SK-N-SH (cell line): ENCODE measurements around the gene CHFR.

Experiments
- EP300 ChIP-seq, 2 experiments: IDR thresholded peaks; 2 replicates each; pipeline versions ENCODE4 v1.4.0 to v1.6.1; 2012; ENCODE audit warnings: borderline replicate concordance in 1 of 2, low read depth in 1 of 2, low read length in 1 of 2
- EZH2phosphoT487 ChIP-seq: fragments of 200-600 bp; sonication (generic); IDR thresholded peaks from 2 replicates; pipeline ENCODE4 v1.6.1; 2017; ENCODE audit warnings: low read depth, mixed run types, mild to moderate bottlenecking, antibody characterized with exemption, moderate library complexity, borderline replicate concordance
- GATA2 ChIP-seq: sonication (generic); formaldehyde crosslinking; IDR thresholded peaks from 2 replicates; pipeline ENCODE4 v1.5.0; 2020; ENCODE audit warnings: mild to moderate bottlenecking, missing genetic modification reagents
- JUND ChIP-seq: IDR thresholded peaks from 2 replicates; pipeline ENCODE4 v1.4.0; 2012
- NFIC ChIP-seq: IDR thresholded peaks from 2 replicates; pipeline ENCODE4 v1.4.0; 2012; ENCODE audit warnings: borderline replicate concordance
- RCOR1 ChIP-seq: fragments of 150-350 bp; IDR thresholded peaks from 2 replicates; pipeline ENCODE4 v1.6.1; 2017; ENCODE audit warnings: antibody characterized with exemption, low read length
- TAF1 ChIP-seq: IDR thresholded peaks from 2 replicates; pipeline ENCODE4 v1.6.1; 2012; ENCODE audit warnings: low read depth, mild to moderate bottlenecking, low read length, moderate library complexity, borderline replicate concordance
- TCF12 ChIP-seq: IDR thresholded peaks from 2 replicates; pipeline ENCODE4 v1.4.0; 2012
- YY1 ChIP-seq: IDR thresholded peaks from 2 replicates; pipeline ENCODE4 v1.4.0; 2012; ENCODE audit warnings: low read depth, mild to moderate bottlenecking
- TF ChIP-seq, protein P1 (sequence below): fragments of 200-600 bp; sonication (generic); IDR thresholded peaks from 2 replicates; pipeline ENCODE4 v1.6.1; 2017; ENCODE audit warnings: antibody characterized with exemption, mild to moderate bottlenecking, moderate library complexity
- TF ChIP-seq, protein P2 (sequence below): fragments of 150-350 bp; IDR thresholded peaks from 2 replicates; pipeline ENCODE4 v1.6.1; 2017; ENCODE audit warnings: antibody characterized with exemption, low read length, low read depth, borderline replicate concordance
- TF ChIP-seq, protein P3 (sequence below): IDR thresholded peaks from 2 replicates; pipeline ENCODE4 v1.6.1; 2012; ENCODE audit warnings: mild to moderate bottlenecking, low read depth, low read length, moderate library complexity
- TF ChIP-seq, protein P4 (sequence below): IDR thresholded peaks from 2 replicates; pipeline ENCODE4 v1.4.0; 2012; ENCODE audit warnings: low read depth, borderline replicate concordance
- TF ChIP-seq, protein P5 (sequence below): IDR thresholded peaks from 2 replicates; pipeline ENCODE4; 2012

DNA sequence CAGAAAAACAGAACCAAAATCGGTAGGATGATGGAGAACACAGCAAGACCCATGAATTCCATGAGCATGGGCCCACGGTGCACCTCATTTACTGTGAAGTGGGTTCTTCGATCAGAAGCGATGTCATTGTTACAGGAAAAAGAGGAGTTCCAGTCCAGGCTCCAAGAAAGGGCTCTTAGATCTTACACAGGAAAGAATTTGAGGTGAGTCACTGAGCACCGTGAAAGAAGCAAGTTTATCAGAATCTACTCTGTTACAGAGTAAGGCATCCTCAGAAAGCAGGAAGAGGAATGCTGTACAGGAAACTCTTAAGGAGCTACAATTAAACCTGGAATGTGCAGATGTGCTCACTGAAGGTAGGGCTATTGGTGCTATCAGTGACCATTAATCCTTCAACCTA is 11.6 kb upstream of the CHFR start:
- TF ChIP-seq RCOR1, result no peak
- TF ChIP-seq, protein P1, sequence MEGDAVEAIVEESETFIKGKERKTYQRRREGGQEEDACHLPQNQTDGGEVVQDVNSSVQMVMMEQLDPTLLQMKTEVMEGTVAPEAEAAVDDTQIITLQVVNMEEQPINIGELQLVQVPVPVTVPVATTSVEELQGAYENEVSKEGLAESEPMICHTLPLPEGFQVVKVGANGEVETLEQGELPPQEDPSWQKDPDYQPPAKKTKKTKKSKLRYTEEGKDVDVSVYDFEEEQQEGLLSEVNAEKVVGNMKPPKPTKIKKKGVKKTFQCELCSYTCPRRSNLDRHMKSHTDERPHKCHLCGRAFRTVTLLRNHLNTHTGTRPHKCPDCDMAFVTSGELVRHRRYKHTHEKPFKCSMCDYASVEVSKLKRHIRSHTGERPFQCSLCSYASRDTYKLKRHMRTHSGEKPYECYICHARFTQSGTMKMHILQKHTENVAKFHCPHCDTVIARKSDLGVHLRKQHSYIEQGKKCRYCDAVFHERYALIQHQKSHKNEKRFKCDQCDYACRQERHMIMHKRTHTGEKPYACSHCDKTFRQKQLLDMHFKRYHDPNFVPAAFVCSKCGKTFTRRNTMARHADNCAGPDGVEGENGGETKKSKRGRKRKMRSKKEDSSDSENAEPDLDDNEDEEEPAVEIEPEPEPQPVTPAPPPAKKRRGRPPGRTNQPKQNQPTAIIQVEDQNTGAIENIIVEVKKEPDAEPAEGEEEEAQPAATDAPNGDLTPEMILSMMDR, result no peak
- TF ChIP-seq, protein P2, sequence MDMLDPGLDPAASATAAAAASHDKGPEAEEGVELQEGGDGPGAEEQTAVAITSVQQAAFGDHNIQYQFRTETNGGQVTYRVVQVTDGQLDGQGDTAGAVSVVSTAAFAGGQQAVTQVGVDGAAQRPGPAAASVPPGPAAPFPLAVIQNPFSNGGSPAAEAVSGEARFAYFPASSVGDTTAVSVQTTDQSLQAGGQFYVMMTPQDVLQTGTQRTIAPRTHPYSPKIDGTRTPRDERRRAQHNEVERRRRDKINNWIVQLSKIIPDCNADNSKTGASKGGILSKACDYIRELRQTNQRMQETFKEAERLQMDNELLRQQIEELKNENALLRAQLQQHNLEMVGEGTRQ, result no peak
- TF ChIP-seq, protein P3, sequence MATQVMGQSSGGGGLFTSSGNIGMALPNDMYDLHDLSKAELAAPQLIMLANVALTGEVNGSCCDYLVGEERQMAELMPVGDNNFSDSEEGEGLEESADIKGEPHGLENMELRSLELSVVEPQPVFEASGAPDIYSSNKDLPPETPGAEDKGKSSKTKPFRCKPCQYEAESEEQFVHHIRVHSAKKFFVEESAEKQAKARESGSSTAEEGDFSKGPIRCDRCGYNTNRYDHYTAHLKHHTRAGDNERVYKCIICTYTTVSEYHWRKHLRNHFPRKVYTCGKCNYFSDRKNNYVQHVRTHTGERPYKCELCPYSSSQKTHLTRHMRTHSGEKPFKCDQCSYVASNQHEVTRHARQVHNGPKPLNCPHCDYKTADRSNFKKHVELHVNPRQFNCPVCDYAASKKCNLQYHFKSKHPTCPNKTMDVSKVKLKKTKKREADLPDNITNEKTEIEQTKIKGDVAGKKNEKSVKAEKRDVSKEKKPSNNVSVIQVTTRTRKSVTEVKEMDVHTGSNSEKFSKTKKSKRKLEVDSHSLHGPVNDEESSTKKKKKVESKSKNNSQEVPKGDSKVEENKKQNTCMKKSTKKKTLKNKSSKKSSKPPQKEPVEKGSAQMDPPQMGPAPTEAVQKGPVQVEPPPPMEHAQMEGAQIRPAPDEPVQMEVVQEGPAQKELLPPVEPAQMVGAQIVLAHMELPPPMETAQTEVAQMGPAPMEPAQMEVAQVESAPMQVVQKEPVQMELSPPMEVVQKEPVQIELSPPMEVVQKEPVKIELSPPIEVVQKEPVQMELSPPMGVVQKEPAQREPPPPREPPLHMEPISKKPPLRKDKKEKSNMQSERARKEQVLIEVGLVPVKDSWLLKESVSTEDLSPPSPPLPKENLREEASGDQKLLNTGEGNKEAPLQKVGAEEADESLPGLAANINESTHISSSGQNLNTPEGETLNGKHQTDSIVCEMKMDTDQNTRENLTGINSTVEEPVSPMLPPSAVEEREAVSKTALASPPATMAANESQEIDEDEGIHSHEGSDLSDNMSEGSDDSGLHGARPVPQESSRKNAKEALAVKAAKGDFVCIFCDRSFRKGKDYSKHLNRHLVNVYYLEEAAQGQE, result no peak
- TF ChIP-seq, protein P4, sequence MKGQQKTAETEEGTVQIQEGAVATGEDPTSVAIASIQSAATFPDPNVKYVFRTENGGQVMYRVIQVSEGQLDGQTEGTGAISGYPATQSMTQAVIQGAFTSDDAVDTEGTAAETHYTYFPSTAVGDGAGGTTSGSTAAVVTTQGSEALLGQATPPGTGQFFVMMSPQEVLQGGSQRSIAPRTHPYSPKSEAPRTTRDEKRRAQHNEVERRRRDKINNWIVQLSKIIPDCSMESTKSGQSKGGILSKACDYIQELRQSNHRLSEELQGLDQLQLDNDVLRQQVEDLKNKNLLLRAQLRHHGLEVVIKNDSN, result no peak
- TF ChIP-seq GATA2 (CRISPR knock-in tag), result no peak
- no peak for TF ChIP-seq EZH2phosphoT487
- no peak for TF ChIP-seq JUND
- no peak for TF ChIP-seq YY1
- TF ChIP-seq NFIC, result no peak
- no peak for TF ChIP-seq TAF1
- TF ChIP-seq TCF12, result no peak
- no peak for TF ChIP-seq EP300 (IDR thresholded peaks at IDR 0.05; ENCODE audit: borderline replicate concordance in 1 of 2, low read depth in 1 of 2, low read length in 1 of 2)
- TF ChIP-seq, protein P5, sequence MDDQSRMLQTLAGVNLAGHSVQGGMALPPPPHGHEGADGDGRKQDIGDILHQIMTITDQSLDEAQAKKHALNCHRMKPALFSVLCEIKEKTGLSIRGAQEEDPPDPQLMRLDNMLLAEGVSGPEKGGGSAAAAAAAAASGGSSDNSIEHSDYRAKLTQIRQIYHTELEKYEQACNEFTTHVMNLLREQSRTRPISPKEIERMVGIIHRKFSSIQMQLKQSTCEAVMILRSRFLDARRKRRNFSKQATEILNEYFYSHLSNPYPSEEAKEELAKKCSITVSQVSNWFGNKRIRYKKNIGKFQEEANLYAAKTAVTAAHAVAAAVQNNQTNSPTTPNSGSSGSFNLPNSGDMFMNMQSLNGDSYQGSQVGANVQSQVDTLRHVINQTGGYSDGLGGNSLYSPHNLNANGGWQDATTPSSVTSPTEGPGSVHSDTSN, result no peak
